NOMO-1 treated with DMSO at 0.1 percent for 48 hours (cell line): Measurements from ENCODE around the gene CLEC4C.

Source experiments
- DNase-seq: peaks from one replicate; lab custom pipeline; 2025; ENCODE audit not compliant: unreplicated experiment; lab: John Stamatoyannopoulos, UW

The CLEC4C gene

DNA sequence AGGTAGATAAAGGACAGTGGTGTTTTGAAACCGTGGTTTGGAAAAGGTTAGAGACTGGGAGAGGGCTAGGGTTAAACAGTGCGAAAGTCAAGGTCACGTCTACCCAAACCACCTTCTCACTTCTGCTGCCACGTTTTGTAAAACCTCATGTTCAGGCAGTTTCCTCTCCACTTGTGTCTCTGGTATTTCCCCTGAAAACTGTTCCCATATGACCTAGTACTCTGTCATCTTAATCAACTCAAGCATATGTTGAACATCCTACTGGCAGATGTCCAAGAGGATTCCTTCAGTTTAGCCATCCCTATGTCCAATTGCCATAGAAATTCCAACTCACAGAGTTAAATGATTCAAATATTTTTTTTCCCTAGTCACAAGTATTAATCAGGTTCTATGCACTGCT, 17.4 kb downstream of the CLEC4C start:
- DNase-seq, result no peak

- no peak for DNase-seq
Measured at GRCh38 chr12:7723926-7724325, 23.2 kb downstream of the CLEC4C start.

DNA sequence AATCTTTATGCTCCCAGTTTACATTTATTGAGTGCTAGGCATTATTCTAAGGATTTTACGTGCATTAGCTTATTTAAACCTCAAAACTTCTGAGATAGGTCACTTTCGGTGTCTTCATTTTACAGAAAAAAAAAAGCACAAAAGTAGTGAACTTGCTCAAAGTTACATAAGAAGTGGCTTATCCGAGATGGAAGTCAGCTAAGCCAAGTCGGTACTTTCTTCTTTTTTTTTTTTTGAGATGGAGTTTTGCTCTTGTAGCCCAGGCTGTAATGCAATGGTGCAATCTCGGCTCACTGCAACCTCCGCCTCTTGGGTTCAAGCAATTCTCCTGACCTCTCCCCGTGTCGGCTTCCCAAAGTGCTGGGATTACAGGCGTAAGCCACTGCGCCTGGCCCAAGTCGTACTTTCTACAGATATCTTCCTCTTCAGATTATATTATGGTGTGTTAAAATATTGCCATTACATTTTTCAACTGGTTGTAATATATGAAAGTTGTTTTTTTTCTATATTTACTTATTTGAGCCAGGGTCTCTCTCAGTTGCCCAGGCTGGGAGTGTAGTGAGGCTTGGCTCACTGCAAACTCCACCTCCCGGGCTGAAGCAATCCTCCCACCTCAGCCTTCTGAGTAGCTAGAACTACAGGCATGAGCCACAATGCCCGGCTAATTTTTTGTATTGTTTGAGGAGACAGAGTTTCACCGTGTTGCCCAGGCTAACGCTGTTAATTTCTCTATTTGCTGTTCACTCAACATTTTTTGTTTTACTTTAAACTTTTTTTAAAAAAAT, 27.0 kb downstream of the CLEC4C start:
- peak; percentile 29 for DNase-seq

DNA sequence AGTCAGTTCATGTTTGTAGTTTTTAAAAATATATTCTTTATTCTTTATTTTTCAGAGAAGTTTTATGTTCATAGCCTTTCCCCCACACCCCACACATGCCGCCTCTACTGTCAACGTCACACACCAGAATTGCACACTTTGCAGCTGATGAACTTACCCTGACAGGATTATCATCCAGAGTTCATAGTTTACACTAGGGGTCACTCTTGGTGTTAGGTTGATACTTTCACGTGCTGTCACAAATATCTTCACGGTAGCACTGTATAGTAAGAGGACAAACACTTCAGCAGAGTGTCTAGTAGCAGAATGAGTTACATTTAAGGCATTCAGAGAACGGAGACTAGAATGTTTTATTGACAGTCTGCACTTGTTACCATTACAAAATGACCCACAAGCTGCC, 30.8 kb downstream of the CLEC4C start:
- DNase-seq, result peak; percentile 65

DNA sequence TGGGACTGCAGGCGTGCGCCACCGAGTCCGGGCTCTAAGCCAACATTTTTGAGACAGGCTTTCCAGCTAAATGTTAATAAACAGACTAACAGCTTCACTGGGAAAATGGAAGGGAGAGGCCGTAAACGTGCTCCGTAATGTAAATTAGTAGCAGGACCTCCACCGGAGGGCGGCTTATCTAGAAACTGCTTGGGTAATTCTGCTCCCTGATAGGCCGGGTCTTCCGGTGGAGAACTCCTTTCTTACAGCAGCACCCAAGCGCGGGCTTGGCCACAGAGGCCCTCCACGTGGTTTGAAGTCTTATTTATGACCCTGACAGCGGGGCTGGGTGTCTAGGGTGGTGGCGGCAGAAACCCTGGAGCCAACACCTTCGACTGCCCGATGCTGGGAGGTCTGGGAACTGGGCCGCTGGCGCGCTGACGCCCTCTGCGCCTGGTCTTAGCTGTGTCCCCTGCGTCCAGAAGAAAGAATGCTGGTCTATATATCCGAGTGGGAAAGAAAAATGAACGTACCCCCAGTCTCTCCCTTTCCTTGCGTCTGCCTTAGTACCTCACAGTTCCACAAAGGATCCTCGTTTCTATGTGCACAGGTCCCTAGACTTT, 34.2 kb downstream of the CLEC4C start:
- DNase-seq, result no peak

- no peak for DNase-seq
Measured at GRCh38 chr12:7711133-7711532, 36.0 kb downstream of the CLEC4C start, which contains the start of gene DPPA3. DPPA3 (plus strand) TSS chr12:7711433; CDS start chr12:7711571, 138 bp downstream.

DNA sequence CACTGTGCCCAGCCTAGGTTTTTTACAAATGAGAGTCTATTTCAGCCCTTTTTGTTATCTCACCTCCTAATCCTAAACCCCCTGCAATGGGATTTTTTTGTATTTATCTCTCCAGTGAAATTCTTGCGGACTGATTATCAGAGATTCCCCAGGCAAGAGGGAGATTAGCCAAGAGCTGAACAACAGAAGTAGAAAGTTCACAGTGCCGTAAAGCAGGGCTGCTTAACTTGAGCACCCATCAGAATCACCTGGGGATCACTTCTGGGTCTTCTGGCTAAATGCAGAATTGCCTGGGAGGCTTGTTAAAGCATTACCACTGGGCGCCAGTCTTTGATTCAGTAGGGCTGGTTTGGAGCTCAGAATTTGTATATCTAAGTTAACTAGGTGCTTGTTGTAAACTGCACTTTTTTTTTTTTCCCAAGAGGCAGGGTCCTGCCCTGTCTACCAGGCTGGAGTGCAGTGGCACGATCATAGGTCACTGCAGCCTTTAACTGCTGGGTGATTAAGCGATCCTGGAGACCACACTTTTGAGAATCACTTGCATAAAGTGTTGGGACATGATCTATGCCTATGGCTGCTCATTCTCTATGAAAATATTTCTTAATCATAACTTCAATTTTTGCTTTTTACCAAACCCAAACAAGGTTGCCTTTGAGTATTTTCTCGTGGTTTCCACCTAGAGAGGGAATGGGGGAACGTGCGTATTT, 37.1 kb downstream of the CLEC4C start:
- DNase-seq, result no peak

- DNase-seq, result no peak
Measured at GRCh38 chr12:7705846-7706245, 41.3 kb downstream of the CLEC4C start.

DNA sequence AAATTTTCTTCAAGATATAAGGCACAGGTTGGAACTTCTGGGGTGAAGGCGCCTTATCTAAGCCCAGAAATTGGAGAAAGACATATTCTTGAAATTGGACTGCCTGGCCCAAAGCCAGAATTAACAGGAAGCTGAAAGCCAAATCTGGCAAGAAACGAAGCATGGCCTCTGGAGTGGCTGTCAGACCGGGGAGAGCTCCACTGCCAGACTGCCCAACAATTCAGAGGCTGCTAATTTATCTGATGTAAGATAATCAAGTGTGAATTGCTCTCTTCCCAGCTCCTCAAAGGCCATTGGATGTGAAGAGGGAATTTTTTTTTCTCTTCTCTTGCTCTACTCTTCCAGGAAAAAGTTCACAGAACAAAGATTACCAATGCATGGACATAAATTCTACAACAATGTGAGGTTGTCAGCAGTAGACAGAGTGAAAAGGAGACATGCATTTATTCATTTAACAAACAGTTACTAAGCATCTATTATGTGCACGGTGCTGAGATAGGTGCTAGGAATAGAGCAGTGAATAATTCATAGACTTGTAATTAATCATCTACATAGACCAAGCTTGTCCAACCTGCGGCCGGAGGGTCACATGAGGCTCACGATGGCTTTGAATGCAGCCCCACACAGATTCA, 51.5 kb downstream of the CLEC4C start, which contains the start of gene GDF3:
Gene GDF3, minus strand, starts transcription at position 210 of the 632 bp plus-strand sequence. Its CDS starts 47 bp downstream, at position 163.
- DNase-seq, result no peak

GRCh38 chr12:7695237-7695560, 52.0 kb downstream of the CLEC4C start:
- DNase-seq, result no peak

DNA sequence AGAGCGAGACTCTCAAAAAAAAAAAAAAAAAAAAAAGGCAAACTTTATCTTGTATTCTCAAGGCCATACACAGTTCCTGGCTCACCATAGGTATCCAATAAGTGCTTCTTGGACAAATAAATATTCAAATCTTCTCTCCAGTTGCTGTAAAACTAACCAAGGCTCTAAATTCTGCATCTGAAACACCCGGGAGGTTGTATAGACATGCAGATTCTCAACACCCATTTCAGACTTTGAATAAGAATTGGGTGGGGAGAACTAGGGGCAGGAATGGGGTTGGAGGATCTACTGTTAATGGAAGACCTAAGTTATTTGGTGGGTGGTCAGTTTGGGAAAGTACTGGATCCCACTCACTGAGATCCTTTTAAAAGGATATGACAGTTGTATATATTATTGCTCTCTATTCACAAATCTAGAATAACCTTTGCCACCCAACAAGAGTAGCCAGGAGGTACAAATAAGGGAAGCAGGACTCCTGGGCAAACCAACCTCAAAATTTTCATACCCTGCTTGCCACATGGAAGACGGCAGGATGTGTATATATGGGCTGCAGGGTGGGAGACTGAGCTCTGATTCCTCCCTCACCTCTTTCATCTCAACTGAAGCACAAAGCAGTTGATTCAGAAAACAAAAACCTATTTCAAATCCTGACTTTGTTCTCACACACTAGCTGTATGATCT, 52.5 kb downstream of the CLEC4C start:
- DNase-seq, result no peak

GRCh38 chr12:7693793-7694192, 53.4 kb downstream of the CLEC4C start:
- DNase-seq, result peak; percentile 60

- DNase-seq, result no peak
Measured at GRCh38 chr12:7681535-7681934, 65.6 kb downstream of the CLEC4C start.
